DND-41 (cell line): Measurements from ENCODE around the gene CENPE.

Source experiments
- ATAC-seq: fragments of 200-7000 bp; cut with Tn5 transposase; 3 replicates; pipeline ENCODE4 v1.9.1; 2021; ENCODE audit warnings: low read depth; ENCODE audit not compliant: insufficient read depth
- DNase-seq: peaks from one replicate; pipeline ENCODE4 v3.0.0-alpha.2; 2020
- H2AFZ ChIP-seq: 2 replicates; pipeline ENCODE4 v1.6.0; 2012; ENCODE audit warnings: low read depth, low read length
- H3K27ac ChIP-seq: 2 replicates; pipeline ENCODE4 v1.5.1; 2012; ENCODE audit warnings: low read length, inconsistent platforms
- H3K27me3 ChIP-seq: fragments of 200-600 bp; sonication (generic); 2 replicates; pipeline ENCODE4 v1.6.0; 2012; ENCODE audit warnings: low read length, mild to moderate bottlenecking, inconsistent platforms; ENCODE audit not compliant: insufficient read depth, poor library complexity
- H3K36me3 ChIP-seq: 2 replicates; pipeline ENCODE4 v1.5.1; 2012; ENCODE audit warnings: low read length, inconsistent platforms; ENCODE audit not compliant: insufficient read depth
- H3K4me1 ChIP-seq: 2 replicates; pipeline ENCODE4 v1.5.1; 2012; ENCODE audit warnings: mild to moderate bottlenecking, low read length; ENCODE audit not compliant: insufficient read depth
- H3K4me2 ChIP-seq: 2 replicates; pipeline ENCODE4 v1.6.0; 2012; ENCODE audit warnings: mild to moderate bottlenecking, moderate library complexity, low read length, inconsistent platforms; ENCODE audit not compliant: insufficient read depth
- H3K4me3 ChIP-seq, 2 experiments: fragments of 200-600 bp in 1 of 2; shearing (Covaris generic) in 1 of 2; 2 replicates each; pipeline ENCODE4 v1.5.1; 2012 to 2016; ENCODE audit warnings: inconsistent platforms in 2 of 2, low read length in 2 of 2, mild to moderate bottlenecking in 2 of 2, low read depth in 1 of 2, moderate library complexity in 1 of 2
- H3K79me2 ChIP-seq: 2 replicates; pipeline ENCODE4 v1.6.0; 2012; ENCODE audit warnings: low read length, inconsistent platforms; ENCODE audit not compliant: insufficient read depth
- H3K9ac ChIP-seq: 2 replicates; pipeline ENCODE4 v1.6.0; 2012; ENCODE audit warnings: low read depth, mild to moderate bottlenecking, inconsistent platforms, low read length, moderate library complexity
- H3K9me3 ChIP-seq: 2 replicates; pipeline ENCODE4 v1.5.1; 2012; ENCODE audit warnings: low read length, moderate library complexity, mild to moderate bottlenecking, inconsistent platforms; ENCODE audit not compliant: insufficient read depth, severe bottlenecking
- H4K20me1 ChIP-seq: 2 replicates; pipeline ENCODE4 v1.6.0; 2012; ENCODE audit warnings: low read length; ENCODE audit not compliant: insufficient read depth
- EZH2 ChIP-seq: IDR thresholded peaks from 3 replicates; pipeline ENCODE4 v1.6.1; 2012; ENCODE audit warnings: borderline replicate concordance, low read depth, mild to moderate bottlenecking, moderate library complexity, low read length, inconsistent platforms; ENCODE audit not compliant: severe bottlenecking
- TF ChIP-seq, protein P1 (sequence below): IDR thresholded peaks from 2 replicates; pipeline ENCODE4 v1.5.1; 2012; ENCODE audit warnings: borderline replicate concordance, low read length, moderate library complexity, mild to moderate bottlenecking; ENCODE audit not compliant: poor library complexity, severe bottlenecking; ENCODE audit errors: extremely low read depth

Gene CENPE

DNA sequence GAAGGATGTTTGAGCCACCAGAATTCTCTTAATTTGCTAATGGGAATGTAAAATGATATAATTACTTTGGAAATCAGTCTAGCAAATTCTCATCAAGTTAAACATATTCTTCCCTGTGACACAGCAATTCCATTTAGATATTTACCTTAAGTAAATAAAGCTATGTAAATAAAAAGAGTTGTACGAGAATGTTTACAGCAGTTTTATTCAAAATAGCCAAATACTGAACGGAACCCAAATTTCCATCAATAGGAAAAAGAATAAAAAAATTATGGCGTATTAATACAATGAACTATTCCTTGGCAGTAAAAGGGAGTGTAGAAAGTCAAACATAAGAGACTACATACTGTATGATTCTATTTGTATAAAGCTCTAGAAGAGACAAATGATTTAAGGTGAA, 45.8 kb downstream of the CENPE start:
- H3K9ac ChIP-seq = no peak overlapping the region
- ATAC-seq (no peak), DNase-seq (no peak)
- no peak overlapping the region for H3K27ac ChIP-seq
- H3K27me3 ChIP-seq = no peaks in the 10 kb centered on the region
- peaks cover 83% of the 10 kb centered on the region for H3K36me3 ChIP-seq
- no peak overlapping the region for H3K4me2 ChIP-seq
- H2AFZ ChIP-seq = no peak overlapping the region
- H3K4me1 ChIP-seq = no peaks in the 10 kb centered on the region
- H3K79me2 ChIP-seq = no peaks in the 10 kb centered on the region
- no peak for TF ChIP-seq EZH2
- TF ChIP-seq, protein P1, sequence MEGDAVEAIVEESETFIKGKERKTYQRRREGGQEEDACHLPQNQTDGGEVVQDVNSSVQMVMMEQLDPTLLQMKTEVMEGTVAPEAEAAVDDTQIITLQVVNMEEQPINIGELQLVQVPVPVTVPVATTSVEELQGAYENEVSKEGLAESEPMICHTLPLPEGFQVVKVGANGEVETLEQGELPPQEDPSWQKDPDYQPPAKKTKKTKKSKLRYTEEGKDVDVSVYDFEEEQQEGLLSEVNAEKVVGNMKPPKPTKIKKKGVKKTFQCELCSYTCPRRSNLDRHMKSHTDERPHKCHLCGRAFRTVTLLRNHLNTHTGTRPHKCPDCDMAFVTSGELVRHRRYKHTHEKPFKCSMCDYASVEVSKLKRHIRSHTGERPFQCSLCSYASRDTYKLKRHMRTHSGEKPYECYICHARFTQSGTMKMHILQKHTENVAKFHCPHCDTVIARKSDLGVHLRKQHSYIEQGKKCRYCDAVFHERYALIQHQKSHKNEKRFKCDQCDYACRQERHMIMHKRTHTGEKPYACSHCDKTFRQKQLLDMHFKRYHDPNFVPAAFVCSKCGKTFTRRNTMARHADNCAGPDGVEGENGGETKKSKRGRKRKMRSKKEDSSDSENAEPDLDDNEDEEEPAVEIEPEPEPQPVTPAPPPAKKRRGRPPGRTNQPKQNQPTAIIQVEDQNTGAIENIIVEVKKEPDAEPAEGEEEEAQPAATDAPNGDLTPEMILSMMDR = no peak
- H4K20me1 ChIP-seq = no peaks in the 10 kb centered on the region
- H3K4me3 ChIP-seq = no peak overlapping the region
- H3K9me3 ChIP-seq = no peaks in the 10 kb centered on the region

DNA sequence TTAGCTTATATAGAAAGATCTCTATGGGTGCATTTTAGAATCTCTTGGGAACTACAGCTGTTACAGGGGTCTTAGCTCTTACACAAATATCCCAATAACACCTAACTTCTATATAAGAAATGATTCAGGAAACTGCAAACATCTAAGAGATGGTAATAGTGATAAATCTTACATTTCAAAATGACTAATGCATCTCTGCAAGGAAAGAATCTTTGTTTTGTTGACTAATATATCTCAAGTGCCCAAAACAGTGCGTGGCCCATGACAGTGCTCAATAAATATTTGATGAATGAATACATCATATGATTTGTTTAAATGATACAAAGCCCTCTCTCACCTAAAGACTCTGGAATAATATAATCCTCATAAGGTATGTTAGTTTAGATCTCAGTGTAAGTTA, 47.5 kb downstream of the CENPE start:
- DNase-seq (no peak), ATAC-seq (no peak)
- H3K36me3 ChIP-seq = peaks cover 81% of the 10 kb centered on the region
- H3K4me2 ChIP-seq = no peak overlapping the region
- H3K4me3 ChIP-seq = no peak overlapping the region
- no peak overlapping the region for H2AFZ ChIP-seq
- no peaks in the 10 kb centered on the region for H3K9me3 ChIP-seq
- H3K9ac ChIP-seq = no peak overlapping the region
- H3K27me3 ChIP-seq = no peaks in the 10 kb centered on the region
- H4K20me1 ChIP-seq = no peaks in the 10 kb centered on the region
- H3K79me2 ChIP-seq = no peaks in the 10 kb centered on the region
- no peak overlapping the region for H3K27ac ChIP-seq
- no peak for TF ChIP-seq EZH2
- H3K4me1 ChIP-seq = no peaks in the 10 kb centered on the region

DNA sequence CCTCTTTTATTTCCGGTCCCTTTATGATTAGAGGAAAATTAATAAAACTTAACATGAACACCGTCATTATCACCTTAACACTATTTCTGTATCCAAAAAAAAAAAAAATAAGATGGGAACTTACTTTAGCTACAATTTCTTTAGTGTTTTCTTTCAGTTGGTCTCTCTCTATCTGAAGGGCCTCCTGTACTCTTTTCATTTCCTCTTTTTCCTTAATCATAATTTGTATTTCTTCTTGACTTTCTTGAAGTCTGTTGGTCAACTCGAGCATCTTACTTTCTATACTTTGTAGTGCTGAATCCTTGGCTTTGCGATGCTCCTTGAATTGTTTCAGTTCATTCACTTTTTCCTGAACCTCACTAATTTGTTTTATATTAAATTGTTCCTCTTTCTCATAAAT, 53.2 kb downstream of the CENPE start:
- Histone ChIP-seq H2AFZ (no peak overlapping the region), H3K27me3 (no peaks in the 10 kb centered on the region), H3K36me3 (peaks cover 94% of the 10 kb centered on the region), H3K9me3 (no peaks in the 10 kb centered on the region), H3K79me2 (no peaks in the 10 kb centered on the region), H3K4me3 (no peak overlapping the region), H3K4me2 (no peak overlapping the region), H3K9ac (no peak overlapping the region), H3K27ac (no peak overlapping the region), H4K20me1 (no peaks in the 10 kb centered on the region), H3K4me1 (no peaks in the 10 kb centered on the region)
- TF ChIP-seq EZH2 = no peak
- TF ChIP-seq, protein P1 = no peak
- ATAC-seq (no peak), DNase-seq (no peak)

DNA sequence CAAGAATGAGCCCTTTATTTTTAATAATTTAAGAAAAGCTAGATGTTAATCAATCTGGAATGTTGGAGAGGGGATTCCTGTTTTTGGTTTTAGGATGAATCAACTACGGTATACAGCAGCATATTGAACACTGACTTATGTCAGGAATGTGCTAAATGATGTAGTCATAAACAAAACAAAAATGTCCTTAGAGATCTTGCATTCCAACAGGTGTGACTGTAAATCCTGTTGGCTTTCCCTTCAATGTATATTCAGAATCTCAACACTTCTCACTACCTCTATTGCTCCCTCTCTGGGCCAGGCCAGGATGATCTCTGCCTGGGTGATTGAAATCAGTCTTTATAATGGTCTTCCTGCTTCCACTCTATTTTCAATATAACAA, 60.7 kb downstream of the CENPE start:
- no peak for DNase-seq
- TF ChIP-seq, protein P1 = no peak
- no peak for TF ChIP-seq EZH2
- no peaks in the 10 kb centered on the region for H3K27me3 ChIP-seq
- ATAC-seq = no peak
- H3K9ac ChIP-seq = no peak overlapping the region
- no peak overlapping the region for H3K27ac ChIP-seq
- H3K36me3 ChIP-seq = peaks cover 91% of the 10 kb centered on the region
- H3K4me1 ChIP-seq = no peaks in the 10 kb centered on the region
- H4K20me1 ChIP-seq = no peaks in the 10 kb centered on the region
- no peaks in the 10 kb centered on the region for H3K79me2 ChIP-seq
- no peaks in the 10 kb centered on the region for H3K9me3 ChIP-seq
- no peak overlapping the region for H2AFZ ChIP-seq
- H3K4me3 ChIP-seq = no peak overlapping the region
- H3K4me2 ChIP-seq = no peak overlapping the region
